Measurements from ENCODE around the gene KRABD2.

DNA sequence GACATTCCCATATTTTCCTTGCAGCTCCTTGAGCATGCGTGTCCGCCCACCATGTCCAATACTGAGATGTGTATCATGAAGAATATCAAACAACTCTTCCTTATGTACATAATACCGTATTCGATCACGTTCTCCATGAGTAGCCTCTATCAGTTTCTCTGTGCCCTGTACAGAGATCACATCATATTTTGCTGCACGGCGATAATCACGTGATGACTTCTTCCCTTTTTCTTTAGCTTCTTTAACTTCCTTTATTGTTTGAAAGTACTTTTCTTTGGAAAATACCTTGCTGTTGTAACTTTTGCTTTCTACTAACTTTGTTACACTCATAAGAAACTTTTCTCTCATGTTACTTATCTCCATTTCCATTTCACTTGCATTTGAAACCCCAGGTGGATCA, 6.6 kb downstream of the KRABD2 start:
- TF ChIP-seq, protein P1, sequence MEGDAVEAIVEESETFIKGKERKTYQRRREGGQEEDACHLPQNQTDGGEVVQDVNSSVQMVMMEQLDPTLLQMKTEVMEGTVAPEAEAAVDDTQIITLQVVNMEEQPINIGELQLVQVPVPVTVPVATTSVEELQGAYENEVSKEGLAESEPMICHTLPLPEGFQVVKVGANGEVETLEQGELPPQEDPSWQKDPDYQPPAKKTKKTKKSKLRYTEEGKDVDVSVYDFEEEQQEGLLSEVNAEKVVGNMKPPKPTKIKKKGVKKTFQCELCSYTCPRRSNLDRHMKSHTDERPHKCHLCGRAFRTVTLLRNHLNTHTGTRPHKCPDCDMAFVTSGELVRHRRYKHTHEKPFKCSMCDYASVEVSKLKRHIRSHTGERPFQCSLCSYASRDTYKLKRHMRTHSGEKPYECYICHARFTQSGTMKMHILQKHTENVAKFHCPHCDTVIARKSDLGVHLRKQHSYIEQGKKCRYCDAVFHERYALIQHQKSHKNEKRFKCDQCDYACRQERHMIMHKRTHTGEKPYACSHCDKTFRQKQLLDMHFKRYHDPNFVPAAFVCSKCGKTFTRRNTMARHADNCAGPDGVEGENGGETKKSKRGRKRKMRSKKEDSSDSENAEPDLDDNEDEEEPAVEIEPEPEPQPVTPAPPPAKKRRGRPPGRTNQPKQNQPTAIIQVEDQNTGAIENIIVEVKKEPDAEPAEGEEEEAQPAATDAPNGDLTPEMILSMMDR (conservative IDR thresholded peaks at IDR 0.05; ENCODE audit: low read length): no peak
- TF ChIP-seq EZH2phosphoT487 (IDR thresholded peaks at IDR 0.05; ENCODE audit: borderline replicate concordance, low read depth, low read length): no peak

All from OCI-LY7 (cell line).